Hepatocyte (in vitro differentiated cells): ENCODE measurements around the gene BCAS4. TPM values are rescaled to one million over a fixed set of nuclear protein-coding genes. Genes with fewer than 3 reads are reported as not detected.

ENCODE experiments used
- DNase-seq: peaks from one replicate; pipeline ENCODE4 v3.0.0-alpha.2; 2016; ENCODE audit warnings: low spot score
- H2AFZ ChIP-seq: fragments of 200-600 bp; sonication (generic); 2 replicates; pipeline ENCODE4 v1.6.0; 2016; ENCODE audit warnings: antibody characterized with exemption, mild to moderate bottlenecking
- H3K27ac ChIP-seq: fragments of 200-600 bp; sonication (generic); 2 replicates; pipeline ENCODE4 v1.5.1; 2016; ENCODE audit warnings: mild to moderate bottlenecking
- H3K27me3 ChIP-seq: fragments of 200-600 bp; sonication (generic); 2 replicates; pipeline ENCODE4 v1.6.1; 2016
- H3K36me3 ChIP-seq: fragments of 200-600 bp; sonication (generic); replicated peaks from 2 replicates; pipeline ENCODE4 v1.5.1; 2016; ENCODE audit warnings: low read depth; ENCODE audit not compliant: insufficient read depth
- H3K4me1 ChIP-seq: fragments of 200-600 bp; sonication (generic); 2 replicates; pipeline ENCODE4 v1.5.1; 2016; ENCODE audit warnings: mild to moderate bottlenecking, moderate library complexity; ENCODE audit not compliant: insufficient read depth
- H3K4me2 ChIP-seq: fragments of 200-600 bp; sonication (generic); 2 replicates; pipeline ENCODE4 v1.6.0; 2016
- H3K4me3 ChIP-seq: fragments of 200-600 bp; sonication (generic); 2 replicates; pipeline ENCODE4 v1.5.1; 2016; ENCODE audit warnings: mild to moderate bottlenecking
- H3K79me2 ChIP-seq: fragments of 200-600 bp; sonication (generic); 2 replicates; pipeline ENCODE4 v1.6.0; 2017; ENCODE audit warnings: mild to moderate bottlenecking
- H3K9me2 ChIP-seq: fragments of 200-600 bp; sonication (generic); replicated peaks from 2 replicates; pipeline ENCODE4 v1.6.0; 2017; ENCODE audit warnings: mild to moderate bottlenecking; ENCODE audit not compliant: insufficient read depth
- H3K9me3 ChIP-seq: fragments of 200-600 bp; sonication (generic); 2 replicates; pipeline ENCODE4 v1.5.1; 2016; ENCODE audit warnings: low read depth, mild to moderate bottlenecking
- H4K20me1 ChIP-seq: fragments of 200-600 bp; sonication (generic); 2 replicates; pipeline ENCODE4 v1.6.0; 2016; ENCODE audit warnings: mild to moderate bottlenecking; ENCODE audit not compliant: insufficient read depth, poor library complexity, severe bottlenecking
- EZH2 ChIP-seq: fragments of 200-600 bp; sonication (generic); IDR thresholded peaks from 2 replicates; pipeline ENCODE4 v1.6.1; 2016; ENCODE audit warnings: antibody characterized with exemption, mild to moderate bottlenecking, borderline replicate concordance
- EZH2phosphoT487 ChIP-seq: fragments of 200-600 bp; sonication (generic); IDR thresholded peaks from one replicate; pipeline ENCODE4 v1.6.1; 2018; ENCODE audit warnings: antibody characterized with exemption, mild to moderate bottlenecking, low read depth, moderate library complexity; ENCODE audit not compliant: unreplicated experiment, severe bottlenecking
- WGBS: methylation state at CpG from one replicate; pipeline ENCODE4 v1.1.6; 2016; ENCODE audit warnings: low lambda C conversion rate; ENCODE audit errors: missing lambda C conversion rate; 5-methylcytosine and 5-hydroxymethylcytosine counted together
- polyA plus RNA-seq: library from polyadenylated mRNA; unstranded; fragments of >200 nt; fragmentation: Nextera tagmentation; extraction: Ambion mirVana; gene quantifications from 2 replicates; pipeline ENCODE4 v1.2.1, GENCODE V29; 2016
- total RNA-seq: library from RNA; depleted of rRNA; stranded (reverse); fragments of >200 nt; gene quantifications from 2 replicates; pipeline ENCODE4 v1.2.3, GENCODE V29; 2014
- TF ChIP-seq, protein P1 (sequence below): fragments of 200-600 bp; sonication (generic); IDR thresholded peaks from 2 replicates; pipeline ENCODE4 v1.5.1; 2016; ENCODE audit warnings: antibody characterized with exemption, mild to moderate bottlenecking; ENCODE audit not compliant: poor library complexity

Gene BCAS4
- total and polyA plus RNA-seq, 2 experiments from 2014 or later: 5.6 to 21.6 TPM

DNA sequence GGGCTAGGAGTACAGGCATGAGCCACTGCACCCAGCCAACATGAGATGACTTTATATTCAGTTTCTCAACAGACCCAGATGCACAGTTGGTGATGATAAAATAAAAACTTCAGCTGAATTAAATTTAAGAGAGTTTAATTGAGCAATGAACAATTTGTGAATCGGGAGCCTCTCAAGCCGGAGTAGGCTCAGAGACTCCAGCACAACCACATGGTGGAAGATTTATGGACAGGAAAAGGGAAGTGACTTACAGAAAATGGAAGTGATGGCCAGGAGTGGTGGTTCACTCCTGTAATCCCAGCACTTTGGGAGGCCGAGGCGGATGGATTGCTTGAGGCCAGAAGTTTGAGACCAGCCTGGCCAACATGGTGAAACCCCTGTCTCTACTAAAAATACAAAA, 10.4 kb upstream of the BCAS4 start:
- Histone ChIP-seq H3K9me2 (no peaks in the 10 kb centered on the region), H3K4me3 (no peak overlapping the region), H3K9me3 (no peaks in the 10 kb centered on the region), H2AFZ (no peak overlapping the region), H3K4me2 (no peak overlapping the region), H3K36me3 (no peaks in the 10 kb centered on the region), H3K79me2 (no peaks in the 10 kb centered on the region), H3K27me3 (no peaks in the 10 kb centered on the region), H3K27ac (no peak overlapping the region), H4K20me1 (no peaks in the 10 kb centered on the region), H3K4me1 (peaks cover 8% of the 10 kb centered on the region)
- TF ChIP-seq EZH2 (no peak), EZH2phosphoT487 (no peak)
- TF ChIP-seq, protein P1, sequence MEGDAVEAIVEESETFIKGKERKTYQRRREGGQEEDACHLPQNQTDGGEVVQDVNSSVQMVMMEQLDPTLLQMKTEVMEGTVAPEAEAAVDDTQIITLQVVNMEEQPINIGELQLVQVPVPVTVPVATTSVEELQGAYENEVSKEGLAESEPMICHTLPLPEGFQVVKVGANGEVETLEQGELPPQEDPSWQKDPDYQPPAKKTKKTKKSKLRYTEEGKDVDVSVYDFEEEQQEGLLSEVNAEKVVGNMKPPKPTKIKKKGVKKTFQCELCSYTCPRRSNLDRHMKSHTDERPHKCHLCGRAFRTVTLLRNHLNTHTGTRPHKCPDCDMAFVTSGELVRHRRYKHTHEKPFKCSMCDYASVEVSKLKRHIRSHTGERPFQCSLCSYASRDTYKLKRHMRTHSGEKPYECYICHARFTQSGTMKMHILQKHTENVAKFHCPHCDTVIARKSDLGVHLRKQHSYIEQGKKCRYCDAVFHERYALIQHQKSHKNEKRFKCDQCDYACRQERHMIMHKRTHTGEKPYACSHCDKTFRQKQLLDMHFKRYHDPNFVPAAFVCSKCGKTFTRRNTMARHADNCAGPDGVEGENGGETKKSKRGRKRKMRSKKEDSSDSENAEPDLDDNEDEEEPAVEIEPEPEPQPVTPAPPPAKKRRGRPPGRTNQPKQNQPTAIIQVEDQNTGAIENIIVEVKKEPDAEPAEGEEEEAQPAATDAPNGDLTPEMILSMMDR: no peak
- 96% methylated on average over 4 of the region's 4 CpGs for WGBS
- DNase-seq: no peak

DNA sequence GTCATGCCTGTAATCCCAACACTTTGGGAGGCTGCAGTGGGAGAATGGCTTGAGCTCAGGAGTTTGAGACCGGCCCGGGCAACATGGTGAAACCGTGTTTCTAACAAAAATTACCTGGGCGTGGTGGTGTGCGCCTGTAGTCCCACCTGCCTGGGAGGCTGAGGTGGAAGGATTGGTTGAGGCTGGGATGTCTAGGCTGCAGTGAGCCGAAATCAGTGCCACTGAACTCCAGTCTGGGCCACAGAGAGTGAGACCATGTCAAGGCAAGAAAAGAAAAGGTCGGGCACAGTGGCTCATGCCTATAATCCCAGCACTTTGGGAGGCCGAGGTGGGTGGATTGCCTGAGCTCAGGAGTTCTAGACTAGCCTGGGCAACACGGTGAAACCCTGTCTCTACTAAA, 8.2 kb upstream of the BCAS4 start:
- H3K4me3 ChIP-seq: no peak overlapping the region
- H3K4me1 ChIP-seq: peaks cover 29% of the 10 kb centered on the region
- no peaks in the 10 kb centered on the region for H3K79me2 ChIP-seq
- no peak overlapping the region for H3K4me2 ChIP-seq
- DNase-seq: no peak
- no peak overlapping the region for H2AFZ ChIP-seq
- WGBS: 98% methylated on average over 9 of the region's 9 CpGs
- no peak overlapping the region for H3K27ac ChIP-seq
- TF ChIP-seq, protein P1: no peak
- TF ChIP-seq EZH2 (no peak), EZH2phosphoT487 (no peak)
- no peaks in the 10 kb centered on the region for H3K9me2 ChIP-seq
- H3K27me3 ChIP-seq: no peaks in the 10 kb centered on the region
- H3K9me3 ChIP-seq: no peaks in the 10 kb centered on the region
- no peaks in the 10 kb centered on the region for H4K20me1 ChIP-seq
- no peaks in the 10 kb centered on the region for H3K36me3 ChIP-seq

DNA sequence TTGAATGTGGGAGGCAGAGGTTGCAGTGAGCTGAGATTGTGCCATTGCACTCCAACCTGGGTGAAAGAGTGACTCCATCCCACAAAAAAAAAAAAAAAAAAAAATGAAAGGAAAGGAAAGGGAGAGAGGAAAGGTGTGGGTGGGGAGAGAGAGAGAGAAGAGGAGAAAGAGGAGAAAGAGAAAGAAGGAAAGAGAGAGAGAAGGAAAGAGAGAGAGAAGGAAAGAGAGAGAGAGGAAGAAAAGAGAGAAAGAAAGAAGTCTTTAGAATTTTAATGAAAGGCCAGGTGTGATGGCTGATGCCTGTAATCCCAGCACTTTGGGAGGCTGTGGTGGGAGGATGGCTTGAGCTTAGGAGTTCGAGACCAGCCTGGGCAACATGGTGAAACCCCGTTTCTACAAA, 7.7 kb upstream of the BCAS4 start:
- no peak overlapping the region for H3K4me3 ChIP-seq
- H3K27ac ChIP-seq: no peak overlapping the region
- no peaks in the 10 kb centered on the region for H4K20me1 ChIP-seq
- TF ChIP-seq, protein P1: no peak
- no peak for TF ChIP-seq EZH2
- TF ChIP-seq EZH2phosphoT487: no peak
- H3K36me3 ChIP-seq: no peaks in the 10 kb centered on the region
- no peaks in the 10 kb centered on the region for H3K9me3 ChIP-seq
- 95% methylated on average over 2 of the region's 2 CpGs for whole genome bisulfite sequencing
- H3K79me2 ChIP-seq: no peaks in the 10 kb centered on the region
- no peak for DNase-seq
- H3K9me2 ChIP-seq: no peaks in the 10 kb centered on the region
- no peak overlapping the region for H2AFZ ChIP-seq
- no peak overlapping the region for H3K4me2 ChIP-seq
- no peaks in the 10 kb centered on the region for H3K27me3 ChIP-seq
- peaks cover 30% of the 10 kb centered on the region for H3K4me1 ChIP-seq
